SK-N-SH (cell line): ENCODE measurements around the gene MTHFD1L.

ENCODE experiments used
- EP300 ChIP-seq, 2 experiments: IDR thresholded peaks; 2 replicates each; pipeline versions ENCODE4 v1.4.0 to v1.6.1; 2012; ENCODE audit warnings: borderline replicate concordance in 1 of 2, low read depth in 1 of 2, low read length in 1 of 2
- GATA2 ChIP-seq: sonication (generic); formaldehyde crosslinking; IDR thresholded peaks from 2 replicates; pipeline ENCODE4 v1.5.0; 2020; ENCODE audit warnings: mild to moderate bottlenecking, missing genetic modification reagents
- POLR2AphosphoS5 ChIP-seq: IDR thresholded peaks from 2 replicates; pipeline ENCODE4 v1.6.1; 2012; ENCODE audit warnings: low read depth, low read length
- SIN3A ChIP-seq: IDR thresholded peaks from 2 replicates; pipeline ENCODE4 v1.6.1; 2012; ENCODE audit warnings: low read depth, mild to moderate bottlenecking, low read length, moderate library complexity, borderline replicate concordance
- TF ChIP-seq, protein P1 (sequence below): fragments of 200-600 bp; sonication (generic); IDR thresholded peaks from 2 replicates; pipeline ENCODE4 v1.6.1; 2017; ENCODE audit warnings: antibody characterized with exemption, mild to moderate bottlenecking, moderate library complexity
- TF ChIP-seq, protein P2 (sequence below): fragments of 150-350 bp; IDR thresholded peaks from 2 replicates; pipeline ENCODE4 v1.6.1; 2016; ENCODE audit warnings: mild to moderate bottlenecking, low read depth, low read length
- TF ChIP-seq, protein P3 (sequence below): IDR thresholded peaks from 2 replicates; pipeline ENCODE4; 2012

DNA sequence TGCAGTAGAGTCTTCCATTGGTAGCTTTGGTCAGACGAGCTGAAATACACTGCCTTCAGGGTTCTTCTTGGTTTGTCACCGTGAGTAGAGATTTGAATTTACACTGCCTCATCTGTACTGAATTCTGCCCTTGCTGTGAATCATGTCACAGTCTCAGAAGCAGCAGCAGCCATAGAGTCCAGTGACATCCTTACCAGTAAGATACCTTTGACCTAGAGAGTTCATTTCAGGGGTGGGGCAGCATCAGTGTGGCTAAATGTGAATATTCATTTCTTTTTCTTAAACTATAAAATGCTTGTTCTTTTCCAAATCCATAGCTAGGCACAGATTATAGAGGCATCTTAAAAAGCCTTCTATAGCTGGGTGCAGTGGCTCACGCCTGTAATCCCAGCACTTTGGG is 223.5 kb downstream of the MTHFD1L start:
- TF ChIP-seq, protein P1, sequence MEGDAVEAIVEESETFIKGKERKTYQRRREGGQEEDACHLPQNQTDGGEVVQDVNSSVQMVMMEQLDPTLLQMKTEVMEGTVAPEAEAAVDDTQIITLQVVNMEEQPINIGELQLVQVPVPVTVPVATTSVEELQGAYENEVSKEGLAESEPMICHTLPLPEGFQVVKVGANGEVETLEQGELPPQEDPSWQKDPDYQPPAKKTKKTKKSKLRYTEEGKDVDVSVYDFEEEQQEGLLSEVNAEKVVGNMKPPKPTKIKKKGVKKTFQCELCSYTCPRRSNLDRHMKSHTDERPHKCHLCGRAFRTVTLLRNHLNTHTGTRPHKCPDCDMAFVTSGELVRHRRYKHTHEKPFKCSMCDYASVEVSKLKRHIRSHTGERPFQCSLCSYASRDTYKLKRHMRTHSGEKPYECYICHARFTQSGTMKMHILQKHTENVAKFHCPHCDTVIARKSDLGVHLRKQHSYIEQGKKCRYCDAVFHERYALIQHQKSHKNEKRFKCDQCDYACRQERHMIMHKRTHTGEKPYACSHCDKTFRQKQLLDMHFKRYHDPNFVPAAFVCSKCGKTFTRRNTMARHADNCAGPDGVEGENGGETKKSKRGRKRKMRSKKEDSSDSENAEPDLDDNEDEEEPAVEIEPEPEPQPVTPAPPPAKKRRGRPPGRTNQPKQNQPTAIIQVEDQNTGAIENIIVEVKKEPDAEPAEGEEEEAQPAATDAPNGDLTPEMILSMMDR = no peak
- TF ChIP-seq GATA2 (CRISPR knock-in tag) (no peak), EP300 (IDR thresholded peaks at IDR 0.05; ENCODE audit: borderline replicate concordance in 1 of 2, low read depth in 1 of 2, low read length in 1 of 2) (no peak), POLR2AphosphoS5 (no peak), SIN3A (no peak)
- TF ChIP-seq, protein P2, sequence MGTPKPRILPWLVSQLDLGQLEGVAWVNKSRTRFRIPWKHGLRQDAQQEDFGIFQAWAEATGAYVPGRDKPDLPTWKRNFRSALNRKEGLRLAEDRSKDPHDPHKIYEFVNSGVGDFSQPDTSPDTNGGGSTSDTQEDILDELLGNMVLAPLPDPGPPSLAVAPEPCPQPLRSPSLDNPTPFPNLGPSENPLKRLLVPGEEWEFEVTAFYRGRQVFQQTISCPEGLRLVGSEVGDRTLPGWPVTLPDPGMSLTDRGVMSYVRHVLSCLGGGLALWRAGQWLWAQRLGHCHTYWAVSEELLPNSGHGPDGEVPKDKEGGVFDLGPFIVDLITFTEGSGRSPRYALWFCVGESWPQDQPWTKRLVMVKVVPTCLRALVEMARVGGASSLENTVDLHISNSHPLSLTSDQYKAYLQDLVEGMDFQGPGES = no peak
- TF ChIP-seq, protein P3, sequence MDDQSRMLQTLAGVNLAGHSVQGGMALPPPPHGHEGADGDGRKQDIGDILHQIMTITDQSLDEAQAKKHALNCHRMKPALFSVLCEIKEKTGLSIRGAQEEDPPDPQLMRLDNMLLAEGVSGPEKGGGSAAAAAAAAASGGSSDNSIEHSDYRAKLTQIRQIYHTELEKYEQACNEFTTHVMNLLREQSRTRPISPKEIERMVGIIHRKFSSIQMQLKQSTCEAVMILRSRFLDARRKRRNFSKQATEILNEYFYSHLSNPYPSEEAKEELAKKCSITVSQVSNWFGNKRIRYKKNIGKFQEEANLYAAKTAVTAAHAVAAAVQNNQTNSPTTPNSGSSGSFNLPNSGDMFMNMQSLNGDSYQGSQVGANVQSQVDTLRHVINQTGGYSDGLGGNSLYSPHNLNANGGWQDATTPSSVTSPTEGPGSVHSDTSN = no peak
